Progenitor cell of endocrine pancreas (in vitro differentiated cells): Measurements from ENCODE around the gene CIITA. TPM values are rescaled to one million over a fixed set of nuclear protein-coding genes. Genes with fewer than 3 reads are reported as not detected.

Source experiments
- DNase-seq: peaks from one replicate; pipeline ENCODE4 v3.0.0; 2021; ENCODE audit warnings: low spot score; ENCODE audit not compliant: unreplicated experiment
- H3K27ac Mint-ChIP-seq: 2 replicates; pipeline ENCODE4 v1.8.0; 2021; ENCODE audit warnings: mild to moderate bottlenecking, moderate library complexity, mixed read lengths
- H3K27me3 Mint-ChIP-seq: 2 replicates; pipeline ENCODE4 v1.8.0; 2021; ENCODE audit warnings: mixed read lengths
- H3K36me3 Mint-ChIP-seq: 2 replicates; pipeline ENCODE4 v1.8.0; 2022; ENCODE audit warnings: mixed read lengths; ENCODE audit not compliant: insufficient read depth
- H3K4me1 Mint-ChIP-seq: 2 replicates; pipeline ENCODE4 v1.8.0; 2021; ENCODE audit warnings: low read depth, mixed read lengths
- H3K4me3 Mint-ChIP-seq: 2 replicates; pipeline ENCODE4 v1.8.0; 2021; ENCODE audit warnings: low read depth, mild to moderate bottlenecking, moderate library complexity, mixed read lengths
- H3K9me3 Mint-ChIP-seq: 2 replicates; pipeline ENCODE4 v1.8.0; 2021; ENCODE audit warnings: low read depth, mixed read lengths
- CTCF ChIP-seq: fragments of 200-600 bp; sonication (generic); IDR thresholded peaks from one replicate; pipeline ENCODE4 v1.5.0; 2021; ENCODE audit warnings: antibody characterized with exemption, mild to moderate bottlenecking; ENCODE audit not compliant: unreplicated experiment
- total RNA-seq: library from RNA; stranded (reverse); gene quantifications from 2 replicates; pipeline ENCODE4 v1.2.1, GENCODE V29; 2021

CIITA gene
- total RNA-seq, 1 donor from 2014 or later, result not detected

GRCh38 chr16:10881479-10882030, 4.6 kb downstream of the CIITA start:
- no peak for DNase-seq
- Mint-ChIP-seq H3K36me3 (no peaks in the 10 kb centered on the region), H3K4me3 (no peak overlapping the region), H3K4me1 (no peaks in the 10 kb centered on the region), H3K27ac (no peak overlapping the region), H3K9me3 (no peaks in the 10 kb centered on the region), H3K27me3 (peaks cover 37% of the 10 kb centered on the region)
- no peak for TF ChIP-seq CTCF

- Mint-ChIP-seq H3K36me3 (no peaks in the 10 kb centered on the region), H3K27me3 (peaks cover 26% of the 10 kb centered on the region), H3K9me3 (no peaks in the 10 kb centered on the region), H3K4me1 (no peaks in the 10 kb centered on the region), H3K27ac (no peak overlapping the region), H3K4me3 (no peak overlapping the region)
- DNase-seq, result no peak
- TF ChIP-seq CTCF, result no peak
Measured at GRCh38 chr16:10883004-10883403, 6.0 kb downstream of the CIITA start.

- TF ChIP-seq CTCF, result no peak
- H3K4me3 Mint-ChIP-seq, result no peak overlapping the region
- no peak overlapping the region for H3K27ac Mint-ChIP-seq
- no peaks in the 10 kb centered on the region for H3K9me3 Mint-ChIP-seq
- no peak for DNase-seq
- H3K27me3 Mint-ChIP-seq, result peaks cover 25% of the 10 kb centered on the region
- no peaks in the 10 kb centered on the region for H3K4me1 Mint-ChIP-seq
- H3K36me3 Mint-ChIP-seq, result no peaks in the 10 kb centered on the region
Measured at GRCh38 chr16:10885246-10885645, 8.2 kb downstream of the CIITA start.

GRCh38 chr16:10888320-10888937, 11.4 kb downstream of the CIITA start:
- Mint-ChIP-seq H3K4me3 (no peak overlapping the region), H3K27me3 (peaks cover 17% of the 10 kb centered on the region), H3K36me3 (no peaks in the 10 kb centered on the region), H3K4me1 (no peaks in the 10 kb centered on the region), H3K9me3 (no peaks in the 10 kb centered on the region), H3K27ac (no peak overlapping the region)
- DNase-seq, result no peak
- no peak for TF ChIP-seq CTCF

GRCh38 chr16:10889855-10890254, 12.9 kb downstream of the CIITA start:
- H3K27ac Mint-ChIP-seq, result no peak overlapping the region
- H3K36me3 Mint-ChIP-seq, result no peaks in the 10 kb centered on the region
- H3K4me1 Mint-ChIP-seq, result no peaks in the 10 kb centered on the region
- peaks cover 24% of the 10 kb centered on the region for H3K27me3 Mint-ChIP-seq
- no peak for DNase-seq
- H3K9me3 Mint-ChIP-seq, result no peaks in the 10 kb centered on the region
- no peak overlapping the region for H3K4me3 Mint-ChIP-seq
- TF ChIP-seq CTCF, result no peak
